Lower lobe of right lung (tissue), 2 donors: ENCODE measurements around the gene GOPC. TPM values are rescaled to one million over a fixed set of nuclear protein-coding genes. Genes with fewer than 3 reads are reported as not detected.

ENCODE experiments used
- ATAC-seq, 2 donors: fragments of 200-7000 bp; cut with Tn5 transposase; one replicate each; pipeline ENCODE4 v1.9.1; 2020 to 2022; ENCODE audit warnings: mild to moderate bottlenecking in 2 of 2, moderate library complexity in 2 of 2
- DNase-seq: peaks from one replicate; pipeline ENCODE4 v3.0.0-alpha.2; 2020
- H3K27ac ChIP-seq: fragments of 200-600 bp; one replicate; pipeline ENCODE4 v1.8.0; 2022
- H3K27me3 ChIP-seq: fragments of 200-600 bp; one replicate; pipeline ENCODE4 v1.8.0; 2022; ENCODE audit warnings: low read depth
- H3K36me3 ChIP-seq: fragments of 200-600 bp; one replicate; pipeline ENCODE4 v1.8.0; 2022; ENCODE audit warnings: mild to moderate bottlenecking
- H3K4me1 ChIP-seq: fragments of 200-600 bp; one replicate; pipeline ENCODE4 v1.8.0; 2022
- H3K4me3 ChIP-seq: fragments of 200-600 bp; one replicate; pipeline ENCODE4 v1.8.0; 2022; ENCODE audit warnings: mild to moderate bottlenecking
- H3K9me3 ChIP-seq: fragments of 200-600 bp; one replicate; pipeline ENCODE4 v1.8.0; 2022
- intact Hi-C: fragments of 100-400 bp; cut with DNase I; formaldehyde crosslinking; loops from one replicate; pipeline ENCODE4 v1.11.0; 2022
- total RNA-seq: library from RNA; stranded (reverse); fragmentation: NEBNext Ultra II Directional; extraction: Animal tissue kit (Norgen Biotek cat#: 25700); gene quantifications from one replicate; pipeline ENCODE4 v1.2.1, GENCODE V29; 2021
- TF ChIP-seq, protein P1 (sequence below): fragments of 200-600 bp; IDR thresholded peaks from one replicate; pipeline ENCODE4 v1.8.0; 2022; ENCODE audit warnings: antibody characterized with exemption, mild to moderate bottlenecking
- donor health status: DM: no; HTN: yes; CAD: no; lungs with severe emphysema.

Gene GOPC
- total RNA-seq, 1 donor from 2014 or later: 22.4 TPM

DNA sequence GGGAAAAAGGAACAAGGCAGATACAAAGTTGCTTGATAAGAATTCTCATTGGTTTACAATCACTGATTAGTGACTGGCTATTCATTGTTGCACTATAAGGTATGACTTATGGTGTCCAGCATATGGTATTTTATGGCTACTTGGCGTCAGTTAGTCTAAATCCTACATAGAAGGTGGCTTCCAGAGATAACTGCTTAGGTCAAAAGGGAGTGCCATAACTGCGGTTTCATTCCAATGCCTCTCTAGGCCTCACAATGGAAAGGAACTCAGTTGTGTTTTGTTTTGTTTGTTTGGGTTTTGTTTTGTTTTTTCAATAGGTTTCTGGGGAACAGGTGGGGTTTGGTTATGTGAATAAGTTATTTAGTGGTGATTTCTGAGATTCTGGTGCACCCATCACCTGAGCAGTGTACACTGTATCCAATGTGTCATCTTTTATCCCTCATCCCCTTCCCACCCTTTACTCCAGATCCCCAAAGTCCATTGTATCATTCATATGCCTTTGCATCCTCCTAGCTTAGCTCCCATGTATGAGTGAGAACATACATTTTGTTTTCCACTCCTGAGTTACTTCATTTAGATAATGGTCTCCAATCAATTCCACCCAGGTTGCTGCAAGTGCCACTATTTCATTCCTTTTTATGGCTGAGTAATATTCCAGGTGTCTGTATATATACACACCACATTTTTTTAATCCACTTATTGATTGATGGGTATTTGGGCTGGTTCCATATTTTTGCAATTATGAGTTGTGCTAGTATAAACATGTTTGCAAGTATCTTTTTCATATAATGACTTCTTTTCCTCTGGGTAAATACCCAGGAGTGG, 7.0 kb downstream of the GOPC start:
- TF ChIP-seq, protein P1, sequence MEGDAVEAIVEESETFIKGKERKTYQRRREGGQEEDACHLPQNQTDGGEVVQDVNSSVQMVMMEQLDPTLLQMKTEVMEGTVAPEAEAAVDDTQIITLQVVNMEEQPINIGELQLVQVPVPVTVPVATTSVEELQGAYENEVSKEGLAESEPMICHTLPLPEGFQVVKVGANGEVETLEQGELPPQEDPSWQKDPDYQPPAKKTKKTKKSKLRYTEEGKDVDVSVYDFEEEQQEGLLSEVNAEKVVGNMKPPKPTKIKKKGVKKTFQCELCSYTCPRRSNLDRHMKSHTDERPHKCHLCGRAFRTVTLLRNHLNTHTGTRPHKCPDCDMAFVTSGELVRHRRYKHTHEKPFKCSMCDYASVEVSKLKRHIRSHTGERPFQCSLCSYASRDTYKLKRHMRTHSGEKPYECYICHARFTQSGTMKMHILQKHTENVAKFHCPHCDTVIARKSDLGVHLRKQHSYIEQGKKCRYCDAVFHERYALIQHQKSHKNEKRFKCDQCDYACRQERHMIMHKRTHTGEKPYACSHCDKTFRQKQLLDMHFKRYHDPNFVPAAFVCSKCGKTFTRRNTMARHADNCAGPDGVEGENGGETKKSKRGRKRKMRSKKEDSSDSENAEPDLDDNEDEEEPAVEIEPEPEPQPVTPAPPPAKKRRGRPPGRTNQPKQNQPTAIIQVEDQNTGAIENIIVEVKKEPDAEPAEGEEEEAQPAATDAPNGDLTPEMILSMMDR: no peak
- Histone ChIP-seq H3K27me3 (no peaks in the 10 kb centered on the region), H3K27ac (no peak overlapping the region), H3K4me1 (peaks cover 18% of the 10 kb centered on the region), H3K36me3 (peaks cover 2% of the 10 kb centered on the region), H3K4me3 (no peak overlapping the region), H3K9me3 (no peaks in the 10 kb centered on the region)
- intact Hi-C loops: no loop called here
- DNase-seq (no peak), ATAC-seq (no peak)

DNA sequence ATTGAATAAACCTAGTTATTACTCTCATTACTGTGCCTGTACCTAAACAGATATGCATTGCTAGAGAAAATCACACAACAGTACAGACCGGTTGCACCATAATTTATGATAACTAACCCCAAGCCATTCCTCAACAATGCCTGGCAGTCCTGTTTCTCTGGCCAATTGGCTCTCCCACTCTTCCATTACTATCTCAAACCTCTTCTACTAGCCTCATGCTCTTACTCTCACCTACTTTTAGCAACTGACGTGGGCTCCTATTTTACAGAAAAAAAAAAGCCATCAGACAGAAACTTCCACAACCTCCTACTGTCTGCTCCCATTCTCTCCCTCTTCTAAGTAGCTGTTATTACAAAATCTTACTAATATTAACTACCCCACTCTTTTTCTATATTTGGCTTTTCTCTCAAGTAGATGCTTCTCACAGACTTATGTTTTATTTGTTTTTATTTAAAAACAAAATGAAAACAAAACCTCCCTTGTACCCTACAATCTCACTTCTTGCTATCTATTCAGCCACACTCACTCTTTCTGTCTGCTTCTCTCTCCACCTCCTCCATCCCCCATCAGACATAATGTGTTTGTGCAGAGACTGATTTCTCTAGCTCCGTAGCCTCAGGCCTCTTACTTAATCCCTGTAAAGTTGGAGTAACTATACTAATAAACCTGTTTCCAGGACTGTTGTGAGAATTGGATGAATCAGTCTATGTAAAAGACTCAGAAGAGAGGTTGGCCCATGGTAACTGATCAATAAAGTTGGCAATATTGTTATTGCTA, 9.1 kb downstream of the GOPC start:
- DNase-seq: no peak
- H3K4me1 ChIP-seq: no peaks in the 10 kb centered on the region
- peaks cover 15% of the 10 kb centered on the region for H3K36me3 ChIP-seq
- ATAC-seq: no peak
- TF ChIP-seq, protein P1: no peak
- intact Hi-C loops: no loop called here
- no peak overlapping the region for H3K4me3 ChIP-seq
- H3K27ac ChIP-seq: no peak overlapping the region
- no peaks in the 10 kb centered on the region for H3K9me3 ChIP-seq
- H3K27me3 ChIP-seq: no peaks in the 10 kb centered on the region

DNA sequence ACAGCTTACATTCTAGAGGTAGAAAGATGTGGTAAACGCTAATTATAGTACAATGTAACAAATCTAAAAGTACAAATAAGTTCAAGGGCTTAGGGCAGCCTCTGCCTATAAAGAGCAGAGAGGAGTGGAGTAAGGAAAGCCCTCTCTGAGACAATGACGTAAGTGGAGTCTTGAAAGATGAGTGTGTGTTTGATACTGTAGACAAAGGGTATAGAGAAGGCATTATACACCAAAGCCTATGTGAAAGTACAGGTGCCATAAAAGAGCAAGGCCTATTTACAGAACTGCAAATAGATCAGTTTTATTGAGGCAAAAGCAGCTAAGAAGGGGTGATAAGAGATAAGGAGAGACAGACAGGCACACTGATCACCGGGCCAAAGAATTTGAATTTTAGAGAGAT, 10.9 kb downstream of the GOPC start:
- Histone ChIP-seq H3K36me3 (peaks cover 21% of the 10 kb centered on the region), H3K27ac (no peak overlapping the region), H3K27me3 (no peaks in the 10 kb centered on the region), H3K4me3 (no peak overlapping the region), H3K4me1 (no peaks in the 10 kb centered on the region), H3K9me3 (no peaks in the 10 kb centered on the region)
- intact Hi-C loops: no loop called here
- TF ChIP-seq, protein P1: no peak
- ATAC-seq (no peak), DNase-seq (no peak)

DNA sequence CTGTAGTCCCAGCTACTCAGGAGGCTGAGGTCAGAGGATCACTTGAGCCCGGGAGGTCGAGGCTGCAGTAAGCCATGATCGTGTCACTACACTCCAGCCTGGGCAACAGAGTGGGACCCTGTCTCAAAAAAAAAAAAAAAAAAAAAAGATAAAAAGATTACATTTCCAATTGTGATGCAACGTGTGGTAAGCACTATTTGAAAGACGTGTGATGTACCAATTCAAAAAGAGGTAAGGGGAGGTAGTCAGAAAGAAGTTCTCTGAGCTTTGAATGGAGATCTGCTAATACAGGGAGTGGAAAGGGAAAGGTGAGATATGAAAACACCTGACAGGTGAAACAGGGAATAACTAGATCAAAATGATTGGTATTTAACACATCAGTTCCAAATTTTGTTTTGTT, 11.9 kb downstream of the GOPC start:
- intact Hi-C loops: no loop called here
- peaks cover 21% of the 10 kb centered on the region for H3K36me3 ChIP-seq
- TF ChIP-seq, protein P1: no peak
- no peaks in the 10 kb centered on the region for H3K9me3 ChIP-seq
- no peak for DNase-seq
- no peak for ATAC-seq
- H3K27me3 ChIP-seq: no peaks in the 10 kb centered on the region
- H3K27ac ChIP-seq: no peak overlapping the region
- no peaks in the 10 kb centered on the region for H3K4me1 ChIP-seq
- H3K4me3 ChIP-seq: no peak overlapping the region

DNA sequence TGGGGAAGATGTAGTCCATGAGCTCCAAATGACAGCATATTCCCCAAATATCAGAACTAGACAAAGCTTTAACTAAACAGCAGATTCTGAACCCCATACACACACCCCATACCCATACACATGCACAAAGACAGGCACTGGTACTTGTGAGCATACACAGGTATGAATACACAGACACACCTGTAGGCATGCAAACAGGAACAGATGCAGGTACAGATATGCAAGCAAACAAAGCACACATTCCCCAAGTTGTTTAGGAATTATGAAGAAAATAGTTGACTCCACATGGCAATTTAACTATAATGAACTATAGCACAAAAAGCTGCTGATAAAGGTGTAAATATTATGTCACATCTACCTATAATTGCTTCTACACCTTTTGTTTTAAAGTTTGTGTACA, 16.7 kb downstream of the GOPC start:
- no peak for ATAC-seq
- intact Hi-C loops: no loop called here

More for the DNA sequence above, 16.7 kb downstream of the GOPC start:
- H3K36me3 ChIP-seq: peaks cover 21% of the 10 kb centered on the region
- H3K9me3 ChIP-seq: no peaks in the 10 kb centered on the region
- DNase-seq: no peak
- no peaks in the 10 kb centered on the region for H3K27me3 ChIP-seq
- TF ChIP-seq, protein P1: no peak
- H3K4me3 ChIP-seq: no peak overlapping the region
- H3K4me1 ChIP-seq: no peaks in the 10 kb centered on the region
- H3K27ac ChIP-seq: no peak overlapping the region
